ENCODE results near the gene RAC2.
"Not testable (repeated sequence)": the region's sequence is repeated elsewhere in the genome, so short reads cannot be mapped to it uniquely, and the experiment has no call there.

Gene RAC2

GRCh38 chr22:37203354-37204044 lies 40.6 kb downstream of the RAC2 start:
- DNase-seq = no peak

GRCh38 chr22:37202716-37203115 lies 41.4 kb downstream of the RAC2 start:
- no peak for DNase-seq

- no peak for DNase-seq
These were observed 42.0 kb downstream of the RAC2 start for GRCh38 chr22:37202001-37202555.

- not testable (repeated sequence) for DNase-seq
These were observed 42.6 kb downstream of the RAC2 start for GRCh38 chr22:37201443-37201820.

- DNase-seq = no peak
These were observed 44.3 kb downstream of the RAC2 start for GRCh38 chr22:37199760-37200108.

- peak; percentile 94 for DNase-seq
These were observed 44.8 kb downstream of the RAC2 start for GRCh38 chr22:37199103-37199759.

GRCh38 chr22:37198258-37199102 lies 45.6 kb downstream of the RAC2 start:
- peak; percentile 69 for DNase-seq

- peak; percentile 27 for DNase-seq
These were observed 46.4 kb downstream of the RAC2 start for GRCh38 chr22:37197451-37198257.

- peak; percentile 73 for DNase-seq
These were observed 47.3 kb downstream of the RAC2 start for GRCh38 chr22:37196539-37197450.

GRCh38 chr22:37195921-37196320 lies 48.1 kb downstream of the RAC2 start:
- no peak for DNase-seq

GRCh38 chr22:37194750-37195149 lies 49.3 kb downstream of the RAC2 start:
- DNase-seq = no peak

- peak; percentile 27 for DNase-seq
These were observed 50.4 kb downstream of the RAC2 start for GRCh38 chr22:37193629-37194191.

- no peak for DNase-seq
These were observed 51.3 kb downstream of the RAC2 start for GRCh38 chr22:37192741-37193140.

GRCh38 chr22:37192204-37192603 lies 51.9 kb downstream of the RAC2 start:
- DNase-seq = no peak

- no peak for DNase-seq
These were observed 53.7 kb downstream of the RAC2 start for GRCh38 chr22:37190262-37190780.

GRCh38 chr22:37188901-37189466 lies 55.1 kb downstream of the RAC2 start:
- DNase-seq = peak; percentile 32

GRCh38 chr22:37187891-37188761 lies 55.9 kb downstream of the RAC2 start, which contains the start of gene C1QTNF6:
Gene C1QTNF6, minus strand, starts transcription at chr22:37188247. Its CDS starts 34 bp downstream, at chr22:37188213.
- peak; percentile 56 for DNase-seq

- peak; percentile 70 for DNase-seq
These were observed 56.5 kb downstream of the RAC2 start for GRCh38 chr22:37187552-37187890.

GRCh38 chr22:37186997-37187522 lies 57.0 kb downstream of the RAC2 start:
- peak; percentile 37 for DNase-seq

All from fibroblast of skin of back (primary cell).